Ovary (tissue), 3 donors: ENCODE results near the gene BRCC3.
"Not testable (repeated sequence)": the region's sequence is repeated elsewhere in the genome, so short reads cannot be mapped to it uniquely, and the experiment has no call there.

Source experiments
- EP300 ChIP-seq: sonication (generic); formaldehyde crosslinking; IDR thresholded peaks from one replicate; pipeline ENCODE4 v1.6.1; 2017; ENCODE audit warnings: antibody characterized with exemption
- POLR2A ChIP-seq: fragments of 450-650 bp; IDR thresholded peaks from one replicate; pipeline ENCODE4 v1.6.1; 2017; ENCODE audit warnings: antibody characterized with exemption, mild to moderate bottlenecking, moderate library complexity
- TF ChIP-seq, protein P1 (sequence below), 3 donors: fragments of 450-650 bp in 2 of 3; fragments of 200-600 bp in 1 of 3; IDR thresholded peaks; one replicate each; pipeline versions ENCODE4 v1.5.1 to v1.8.0; 2016 to 2022; ENCODE audit warnings: antibody characterized with exemption in 3 of 3, mild to moderate bottlenecking in 1 of 3
- donor health status: DM: no; HTN: no; CAD: no.

DNA sequence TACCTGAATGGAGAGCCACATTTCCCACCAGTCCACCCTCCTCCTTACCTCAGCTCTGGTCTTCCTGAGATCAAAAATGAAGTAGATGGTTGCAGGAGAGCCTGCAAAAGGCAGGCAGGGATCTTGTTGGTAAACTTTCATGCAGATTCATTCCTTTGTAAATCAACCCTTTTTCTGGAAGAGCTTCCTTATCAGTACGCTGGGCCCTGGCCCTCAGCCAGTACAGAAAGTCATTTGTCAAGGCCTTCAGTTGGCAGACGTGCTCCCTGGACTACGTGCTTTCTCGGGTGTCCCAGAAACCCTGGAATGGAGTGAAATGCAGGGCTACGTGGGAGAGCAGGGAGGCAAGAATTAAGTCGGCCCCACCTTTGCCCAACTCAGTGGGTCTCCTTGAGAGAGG is 76.3 kb downstream of the BRCC3 start:
- TF ChIP-seq, protein P1, sequence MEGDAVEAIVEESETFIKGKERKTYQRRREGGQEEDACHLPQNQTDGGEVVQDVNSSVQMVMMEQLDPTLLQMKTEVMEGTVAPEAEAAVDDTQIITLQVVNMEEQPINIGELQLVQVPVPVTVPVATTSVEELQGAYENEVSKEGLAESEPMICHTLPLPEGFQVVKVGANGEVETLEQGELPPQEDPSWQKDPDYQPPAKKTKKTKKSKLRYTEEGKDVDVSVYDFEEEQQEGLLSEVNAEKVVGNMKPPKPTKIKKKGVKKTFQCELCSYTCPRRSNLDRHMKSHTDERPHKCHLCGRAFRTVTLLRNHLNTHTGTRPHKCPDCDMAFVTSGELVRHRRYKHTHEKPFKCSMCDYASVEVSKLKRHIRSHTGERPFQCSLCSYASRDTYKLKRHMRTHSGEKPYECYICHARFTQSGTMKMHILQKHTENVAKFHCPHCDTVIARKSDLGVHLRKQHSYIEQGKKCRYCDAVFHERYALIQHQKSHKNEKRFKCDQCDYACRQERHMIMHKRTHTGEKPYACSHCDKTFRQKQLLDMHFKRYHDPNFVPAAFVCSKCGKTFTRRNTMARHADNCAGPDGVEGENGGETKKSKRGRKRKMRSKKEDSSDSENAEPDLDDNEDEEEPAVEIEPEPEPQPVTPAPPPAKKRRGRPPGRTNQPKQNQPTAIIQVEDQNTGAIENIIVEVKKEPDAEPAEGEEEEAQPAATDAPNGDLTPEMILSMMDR (IDR thresholded peaks at IDR 0.05) = not testable (repeated sequence)
- not testable (repeated sequence) for TF ChIP-seq EP300, POLR2A
